GM18867 (cell line): ENCODE results near the gene CDKN1A.
"Not testable (repeated sequence)": the region's sequence is repeated elsewhere in the genome, so short reads cannot be mapped to it uniquely, and the experiment has no call there.

Experiments used
- ATAC-seq: cut with Tn5 transposase; IDR thresholded peaks from one replicate; pipeline ENCODE4 v1.9.1; 2021; ENCODE audit warnings: mild to moderate bottlenecking, moderate library complexity; ENCODE audit not compliant: unreplicated experiment

Gene CDKN1A

GRCh38 chr6:36678488-36679042, at the start of gene CDKN1A:
Gene CDKN1A, plus strand, starts transcription at chr6:36678714. Its CDS starts 5,388 bp downstream, at chr6:36684102.
- ATAC-seq, result peak; percentile 57

GRCh38 chr6:36629784-36630183, 48.7 kb upstream of the CDKN1A start:
- ATAC-seq, result no peak

- ATAC-seq, result no peak
These were observed 47.0 kb upstream of the CDKN1A start for GRCh38 chr6:36631326-36632011.

- ATAC-seq, result no peak
These were observed 45.1 kb upstream of the CDKN1A start for GRCh38 chr6:36633370-36633769.

- no peak for ATAC-seq
These were observed 44.6 kb upstream of the CDKN1A start for GRCh38 chr6:36633915-36634314.

GRCh38 chr6:36634317-36635108, 44.0 kb upstream of the CDKN1A start:
- no peak for ATAC-seq

- ATAC-seq, result no peak
These were observed 42.2 kb upstream of the CDKN1A start for GRCh38 chr6:36636283-36636682.

GRCh38 chr6:36636687-36637418, 41.7 kb upstream of the CDKN1A start:
- ATAC-seq, result no peak

- ATAC-seq, result no peak
These were observed 39.9 kb upstream of the CDKN1A start for GRCh38 chr6:36638579-36638978.

- ATAC-seq, result no peak
These were observed 39.2 kb upstream of the CDKN1A start for GRCh38 chr6:36639171-36639808.

GRCh38 chr6:36641543-36641942, 37.0 kb upstream of the CDKN1A start:
- ATAC-seq, result no peak

GRCh38 chr6:36642913-36643817, 35.3 kb upstream of the CDKN1A start:
- ATAC-seq, result no peak

- ATAC-seq, result no peak
These were observed 34.5 kb upstream of the CDKN1A start for GRCh38 chr6:36643977-36644376.

GRCh38 chr6:36649086-36649485, 29.4 kb upstream of the CDKN1A start:
- ATAC-seq, result no peak

GRCh38 chr6:36649701-36650484, 28.6 kb upstream of the CDKN1A start:
- ATAC-seq, result no peak

GRCh38 chr6:36650848-36651478, 27.6 kb upstream of the CDKN1A start:
- ATAC-seq, result no peak

- ATAC-seq, result no peak
These were observed 26.7 kb upstream of the CDKN1A start for GRCh38 chr6:36651659-36652379.

- ATAC-seq, result not testable (repeated sequence)
These were observed 24.0 kb upstream of the CDKN1A start for GRCh38 chr6:36654469-36654868.
